K562 (cell line): ENCODE data around the gene LXN. TPM values are rescaled to one million over a fixed set of nuclear protein-coding genes. Genes with fewer than 3 reads are reported as not detected.
A peak's percentile ranks its signal among the peaks of the same experiment; 100 is the strongest.

Source experiments
- ATF6 ChIP-seq: sonication (generic); formaldehyde crosslinking; IDR thresholded peaks from 2 replicates; pipeline ENCODE4 v1.4.0; 2020; ENCODE audit warnings: mild to moderate bottlenecking, missing genetic modification reagents
- CHD2 ChIP-seq: IDR thresholded peaks from 2 replicates; pipeline ENCODE4 v1.6.1; 2011; ENCODE audit warnings: low read depth, low read length
- CREB3L1 ChIP-seq: fragments of 450-650 bp; IDR thresholded peaks from 2 replicates; pipeline ENCODE4 v1.6.1; 2014; ENCODE audit warnings: low read depth, mild to moderate bottlenecking, moderate library complexity, borderline replicate concordance
- ELF4 ChIP-seq: fragments of 450-650 bp; formaldehyde crosslinking; IDR thresholded peaks from 2 replicates; pipeline ENCODE4 v1.4.0; 2022; ENCODE audit warnings: missing genetic modification characterization
- EP300 ChIP-seq: IDR thresholded peaks from 2 replicates; pipeline ENCODE4 v1.6.1; 2012; ENCODE audit warnings: low read length, improper control_type of control experiment
- HLTF ChIP-seq: fragments of 450-650 bp; IDR thresholded peaks from 2 replicates; pipeline ENCODE4 v1.6.1; 2016
- HNRNPH1 ChIP-seq: fragments of 200-400 bp; formaldehyde crosslinking; optimal IDR thresholded peaks from 2 replicates; pipeline ENCODE3; 2017; ENCODE audit warnings: low read depth, mild to moderate bottlenecking, low read length, moderate library complexity
- KAT7 ChIP-seq: sonication (generic); formaldehyde crosslinking; IDR thresholded peaks from 2 replicates; pipeline ENCODE4 v1.8.0; 2022; ENCODE audit warnings: missing genetic modification reagents, mild to moderate bottlenecking, borderline replicate concordance
- POLR3A ChIP-seq: IDR thresholded peaks from 2 replicates; pipeline ENCODE4 v1.6.1; 2011; ENCODE audit warnings: borderline replicate concordance, mild to moderate bottlenecking, moderate library complexity; ENCODE audit not compliant: insufficient read length, insufficient read depth; ENCODE audit errors: extremely low read depth
- RB1 ChIP-seq: fragments of 450-650 bp; IDR thresholded peaks from 2 replicates; pipeline ENCODE4 v1.6.1; 2017; ENCODE audit warnings: low read depth, mild to moderate bottlenecking
- SIN3A ChIP-seq, 2 experiments: fragments of 150-350 bp in 1 of 2; IDR thresholded peaks; 2 replicates each; pipeline ENCODE4 v1.6.1; 2011 to 2016; ENCODE audit warnings: borderline replicate concordance in 2 of 2, low read depth in 2 of 2, low read length in 2 of 2, mild to moderate bottlenecking in 2 of 2, moderate library complexity in 2 of 2; ENCODE audit not compliant: control insufficient read depth in 1 of 2
- SIN3B ChIP-seq: fragments of 450-650 bp; IDR thresholded peaks from 2 replicates; pipeline ENCODE4 v1.6.1; 2017; ENCODE audit warnings: low read depth, mild to moderate bottlenecking, moderate library complexity
- SMAD4 ChIP-seq: fragments of 250-450 bp; sonication (Bioruptor Pico); conservative IDR thresholded peaks from 2 replicates; pipeline ENCODE4 v1.8.0; 2021; ENCODE audit warnings: inconsistent platforms, mild to moderate bottlenecking, moderate library complexity
- XRCC4 ChIP-seq: IDR thresholded peaks from one replicate; pipeline ENCODE4 v1.6.1; 2011; ENCODE audit not compliant: insufficient read depth, insufficient read length; ENCODE audit errors: extremely low read depth
- ZNF134 ChIP-seq: fragments of 250-450 bp; sonication (Bioruptor Pico); conservative IDR thresholded peaks from 2 replicates; pipeline ENCODE4 v1.4.0; 2020
- ZNF668 ChIP-seq: fragments of 250-450 bp; sonication (Bioruptor Pico); IDR thresholded peaks from 2 replicates; pipeline ENCODE4 v1.8.0; 2022; ENCODE audit warnings: mild to moderate bottlenecking, inconsistent platforms
- ZNF717 ChIP-seq: fragments of 250-450 bp; sonication (Bioruptor Pico); IDR thresholded peaks from 2 replicates; pipeline ENCODE4 v1.5.0; 2021
- polyA plus RNA-seq, 8 experiments: library from polyadenylated mRNA; depleted of rRNA in 4 of 8; stranded (reverse) in 5 of 8; unstranded in 3 of 8; fragments of >200 nt; fragmentation: Nextera tagmentation in 2 of 8; fragmentation: Illumina TruSeq in 1 of 8; extraction: Ambion mirVana in 2 of 8; extraction: Trizol in 1 of 8; gene quantifications; 2 replicates each; pipeline versions ENCODE4 v1.2.1 to v1.2.3, GENCODE V29; 2011 to 2014; ENCODE audit warnings: inconsistent platforms in 1 of 8, missing spikeins in 1 of 8
- total RNA-seq, 7 experiments: library from RNA; depleted of rRNA in 6 of 7; stranded (reverse); fragments of >200 nt in 6 of 7; fragmentation: Illumina TruSeq in 2 of 7; extraction: Trizol in 2 of 7; gene quantifications; 2 replicates each; pipeline versions ENCODE4 v1.2.1 to v1.2.3, GENCODE V29; 2011 to 2021; ENCODE audit warnings: low replicate concordance in 1 of 7
- TF ChIP-seq, protein P1 (sequence below), 2 experiments: fragments of 450-650 bp; conservative IDR thresholded peaks; 2 replicates each; pipeline ENCODE4 v1.6.1; 2017; ENCODE audit warnings: mild to moderate bottlenecking in 2 of 2, moderate library complexity in 2 of 2
- TF ChIP-seq, protein P2 (sequence below): fragments of 250-450 bp; sonication (Bioruptor Pico); IDR thresholded peaks from 2 replicates; pipeline ENCODE4 v1.6.1; 2021; ENCODE audit warnings: mild to moderate bottlenecking

LXN gene
- total and polyA plus RNA-seq, 9 of the 15 experiments (the other 6 are each of a cell fraction or from before 2014, with no cell fraction given) = 0.08 to 0.13 TPM; not detected in 7

- TF ChIP-seq CREB3L1 (peak; percentile 74; the same call in 1 of the 2 replicates), CHD2 (peak; percentile 61), HLTF (no peak), SIN3A (IDR thresholded peaks at IDR 0.05; ENCODE audit: borderline replicate concordance in 2 of 2, control insufficient read depth in 1 of 2, low read depth in 2 of 2, low read length in 2 of 2) (peak; percentile 81 to 88; a peak in 3 of 4 replicates), KAT7 (CRISPR knock-in tag) (peak; percentile 62; the same call in 1 of the 2 replicates), SIN3B (peak; percentile 93), ZNF668 (CRISPR knock-in tag) (no peak), SMAD4 (0 out of 2 replicates have a peak, but pooled peaks have one; percentile 56), POLR3A (no peak), RB1 (peak; percentile 59; the same call in 1 of the 2 replicates), EP300 (peak; percentile 35; the same call in 1 of the 2 replicates), HNRNPH1 (no peak), ZNF717 (CRISPR knock-in tag) (no peak), ATF6 (CRISPR knock-in tag) (0 out of 2 replicates have a peak, but pooled peaks have one; percentile 81), ELF4 (CRISPR knock-in tag) (peak; percentile 69; the same call in 1 of the 2 replicates), ZNF134 (CRISPR knock-in tag) (no peak), XRCC4 (no peak)
- TF ChIP-seq, protein P1, sequence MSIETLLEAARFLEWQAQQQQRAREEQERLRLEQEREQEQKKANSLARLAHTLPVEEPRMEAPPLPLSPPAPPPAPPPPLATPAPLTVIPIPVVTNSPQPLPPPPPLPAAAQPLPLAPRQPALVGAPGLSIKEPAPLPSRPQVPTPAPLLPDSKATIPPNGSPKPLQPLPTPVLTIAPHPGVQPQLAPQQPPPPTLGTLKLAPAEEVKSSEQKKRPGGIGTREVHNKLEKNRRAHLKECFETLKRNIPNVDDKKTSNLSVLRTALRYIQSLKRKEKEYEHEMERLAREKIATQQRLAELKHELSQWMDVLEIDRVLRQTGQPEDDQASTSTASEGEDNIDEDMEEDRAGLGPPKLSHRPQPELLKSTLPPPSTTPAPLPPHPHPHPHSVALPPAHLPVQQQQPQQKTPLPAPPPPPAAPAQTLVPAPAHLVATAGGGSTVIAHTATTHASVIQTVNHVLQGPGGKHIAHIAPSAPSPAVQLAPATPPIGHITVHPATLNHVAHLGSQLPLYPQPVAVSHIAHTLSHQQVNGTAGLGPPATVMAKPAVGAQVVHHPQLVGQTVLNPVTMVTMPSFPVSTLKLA (conservative IDR thresholded peaks at IDR 0.05) = peak; percentile 96 to 98
- TF ChIP-seq, protein P2, sequence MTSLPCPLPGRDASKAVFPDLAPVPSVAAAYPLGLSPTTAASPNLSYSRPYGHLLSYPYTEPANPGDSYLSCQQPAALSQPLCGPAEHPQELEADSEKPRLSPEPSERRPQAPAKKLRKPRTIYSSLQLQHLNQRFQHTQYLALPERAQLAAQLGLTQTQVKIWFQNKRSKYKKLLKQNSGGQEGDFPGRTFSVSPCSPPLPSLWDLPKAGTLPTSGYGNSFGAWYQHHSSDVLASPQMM = no peak
Measured at GRCh38 chr3:158644345-158644908, 28.0 kb downstream of the LXN start, which contains the start of gene GFM1 (continued).
